Right lobe of liver (tissue), 4 donors: ENCODE measurements around the gene EVC.

Source experiments
- CTCF ChIP-seq, 4 donors: fragments of 200-600 bp in 3 of 4; fragments of 450-650 bp in 1 of 4; IDR thresholded peaks; one replicate each; pipeline versions ENCODE4 v1.5.1 to v1.8.0; 2016 to 2022; ENCODE audit warnings: antibody characterized with exemption in 4 of 4, mild to moderate bottlenecking in 2 of 4
- POLR2A ChIP-seq: fragments of 450-650 bp; IDR thresholded peaks from one replicate; pipeline ENCODE4 v1.6.1; 2017; ENCODE audit warnings: antibody characterized with exemption, mild to moderate bottlenecking
- donor health status: DM: no; HTN: no; CAD: no.
- donor health status: DM: no; HTN: no; CAD: no.
- donor health status: DM: no; HTN: yes; CAD: no.

GRCh38 chr4:5678977-5679376, 32.0 kb upstream of the EVC start:
- TF ChIP-seq POLR2A (no peak), CTCF (IDR thresholded peaks at IDR 0.05) (no peak)
